Measurements from ENCODE around the gene BMPR1A. TPM values are rescaled to one million over a fixed set of nuclear protein-coding genes. Genes with fewer than 3 reads are reported as not detected.

The BMPR1A gene
- total RNA-seq, 2 experiments from 2014 or later, result 8.0 to 9.8 TPM

DNA sequence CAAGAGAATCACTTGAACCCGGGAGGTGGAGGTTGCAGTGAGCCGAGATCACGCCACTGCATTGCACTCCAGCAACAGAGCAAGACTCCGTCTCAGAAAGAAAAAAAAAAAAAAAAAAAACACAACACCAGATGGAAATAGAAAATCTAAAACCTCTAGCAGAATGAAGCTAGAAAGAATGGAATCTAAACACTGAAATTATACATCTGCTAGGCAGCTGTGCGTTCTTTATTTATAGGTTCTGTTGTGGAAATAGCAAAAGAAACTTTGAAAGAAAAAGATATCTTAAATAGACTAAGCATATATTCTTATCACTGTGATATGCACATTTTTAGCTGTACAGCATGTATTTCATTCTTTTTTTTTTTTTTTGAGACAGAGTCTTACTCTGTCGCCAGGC, 17.1 kb downstream of the BMPR1A start:
- CTCF ChIA-PET, result no interaction called here

DNA sequence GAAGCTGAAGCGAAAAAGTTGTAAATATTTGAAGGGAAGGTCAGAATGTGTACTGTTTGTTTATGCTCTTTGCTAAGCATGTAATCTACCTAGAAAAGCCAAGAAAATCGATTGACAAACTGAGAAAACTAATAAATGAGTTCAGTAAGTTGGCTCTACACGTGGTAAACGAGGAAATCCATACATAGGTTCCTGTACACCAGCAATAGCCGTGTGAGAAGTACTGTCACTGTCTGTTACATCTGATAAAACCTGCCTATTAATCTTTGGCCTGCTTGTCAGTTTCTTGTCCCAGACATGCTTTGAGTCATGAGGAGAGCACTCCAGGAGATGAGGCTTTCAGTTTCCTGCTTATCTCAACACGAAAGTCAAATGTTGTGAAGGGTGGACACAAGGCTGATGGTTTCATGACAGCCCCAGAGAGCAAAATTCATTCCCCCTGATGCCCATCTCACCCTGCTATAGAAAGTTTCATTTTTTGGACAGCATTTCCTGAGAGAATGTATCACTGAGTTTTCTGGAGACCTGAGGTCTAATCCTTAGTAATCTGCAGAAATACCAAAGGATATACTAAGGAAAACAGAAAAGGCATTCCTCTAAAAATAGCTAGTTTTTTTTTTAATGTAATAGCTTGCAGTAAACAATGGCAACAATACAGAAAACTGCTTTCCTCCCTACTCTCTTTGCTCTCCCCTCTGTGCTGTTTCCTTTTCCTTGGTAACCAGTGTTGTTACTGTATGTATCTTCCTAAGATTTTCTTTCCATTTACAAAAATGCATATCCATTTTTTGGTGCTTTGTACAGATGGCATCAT, 18.8 kb downstream of the BMPR1A start:
- H3K9me3 Mint-ChIP-seq (ENCODE audit: insufficient read depth), result no peaks in the 10 kb centered on the region

More for the DNA sequence above, 17.1 kb downstream of the BMPR1A start:
- H3K9me3 Mint-ChIP-seq (ENCODE audit: insufficient read depth), result no peaks in the 10 kb centered on the region
- ATAC-seq, result no peak
- H3K36me3 Mint-ChIP-seq (ENCODE audit: low read depth), result no peaks in the 10 kb centered on the region
- H3K4me3 Mint-ChIP-seq, result no peak overlapping the region
- H3K27ac Mint-ChIP-seq, result no peak overlapping the region
- peaks cover 2% of the 10 kb centered on the region for H3K27me3 Mint-ChIP-seq (ENCODE audit: low read depth)
- POLR2A ChIA-PET, result no interaction called here
- no peak for DNase-seq
- peaks cover 7% of the 10 kb centered on the region for H3K4me1 Mint-ChIP-seq (ENCODE audit: low read depth)

DNA sequence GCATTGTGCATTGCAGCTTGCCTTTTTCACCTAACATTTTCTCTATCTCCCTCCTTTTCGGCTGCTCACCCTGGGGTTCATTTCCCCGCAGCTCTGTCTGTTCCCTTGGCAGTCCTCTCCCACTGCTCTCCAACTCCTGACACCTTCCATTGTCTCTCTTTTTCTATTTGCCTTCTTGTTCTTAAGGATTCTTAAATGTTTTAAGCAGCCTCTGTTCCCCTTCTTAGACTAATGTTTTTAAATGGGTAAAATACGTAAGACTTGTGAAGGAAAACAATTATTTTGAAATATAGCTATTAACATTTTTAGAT, 19.4 kb downstream of the BMPR1A start:
- ATAC-seq (no peak), DNase-seq (no peak)
- CTCF ChIA-PET, result no interaction called here
- H3K4me3 Mint-ChIP-seq, result no peak overlapping the region
- H3K4me1 Mint-ChIP-seq (ENCODE audit: low read depth), result peaks cover 2% of the 10 kb centered on the region
- H3K27me3 Mint-ChIP-seq (ENCODE audit: low read depth), result peaks cover 2% of the 10 kb centered on the region
- POLR2A ChIA-PET, result no interaction called here
- H3K36me3 Mint-ChIP-seq (ENCODE audit: low read depth), result peaks cover 2% of the 10 kb centered on the region
- no peak overlapping the region for H3K27ac Mint-ChIP-seq
- no peaks in the 10 kb centered on the region for H3K9me3 Mint-ChIP-seq (ENCODE audit: insufficient read depth)

More for the DNA sequence above, 18.8 kb downstream of the BMPR1A start:
- CTCF ChIA-PET, result no interaction called here
- peaks cover 2% of the 10 kb centered on the region for H3K36me3 Mint-ChIP-seq (ENCODE audit: low read depth)
- no peak for DNase-seq
- POLR2A ChIA-PET, result no interaction called here
- no peak overlapping the region for H3K4me3 Mint-ChIP-seq
- H3K27me3 Mint-ChIP-seq (ENCODE audit: low read depth), result peaks cover 2% of the 10 kb centered on the region
- peaks cover 5% of the 10 kb centered on the region for H3K4me1 Mint-ChIP-seq (ENCODE audit: low read depth)
- no peak for ATAC-seq
- no peak overlapping the region for H3K27ac Mint-ChIP-seq

DNA sequence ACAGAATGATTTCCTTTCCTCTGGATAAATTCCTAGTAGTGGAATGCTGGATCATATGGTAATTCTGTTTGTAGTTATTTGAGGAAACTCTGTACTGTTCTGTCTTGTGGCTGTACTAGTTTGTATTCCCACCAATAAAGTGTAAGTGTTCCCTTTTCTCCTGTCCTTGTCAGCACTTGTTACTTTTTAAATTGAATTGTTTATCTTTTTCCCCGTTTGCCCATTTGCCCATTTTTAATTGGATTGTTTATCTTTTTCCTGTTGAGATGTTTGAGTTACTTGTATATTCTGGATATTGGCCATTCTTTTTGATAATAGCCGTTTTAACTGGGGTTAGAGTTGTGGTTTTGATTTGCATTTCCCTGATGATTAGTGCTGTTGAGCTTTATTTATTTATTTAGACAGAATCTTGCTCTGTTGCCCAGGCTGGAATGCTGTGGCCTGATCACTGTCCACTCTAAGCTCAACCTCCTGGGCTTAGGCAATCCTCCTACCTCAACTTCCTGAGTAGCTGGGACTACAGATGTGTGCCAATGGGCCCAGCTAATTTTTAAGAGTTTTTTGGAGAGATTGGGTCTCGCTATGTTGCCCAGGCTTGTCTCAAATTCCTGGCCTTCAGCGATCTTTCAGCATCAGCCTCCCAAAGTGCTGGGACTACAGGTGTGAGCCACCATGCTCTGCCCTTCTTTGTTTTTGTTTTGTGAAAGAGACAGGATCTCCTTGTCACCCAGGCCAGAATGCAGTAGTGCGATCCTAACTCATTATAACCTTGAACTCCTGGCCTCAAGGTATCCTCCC, 23.0 kb downstream of the BMPR1A start:
- CTCF ChIA-PET, result no interaction called here
- Mint-ChIP-seq H3K4me3 (no peak overlapping the region), H3K27ac (no peak overlapping the region), H3K27me3 (ENCODE audit: low read depth) (no peaks in the 10 kb centered on the region), H3K36me3 (ENCODE audit: low read depth) (peaks cover 2% of the 10 kb centered on the region), H3K9me3 (ENCODE audit: insufficient read depth) (no peaks in the 10 kb centered on the region), H3K4me1 (ENCODE audit: low read depth) (no peaks in the 10 kb centered on the region)
- POLR2A ChIA-PET, result no interaction called here
- ATAC-seq, result no peak
- no peak for DNase-seq

DNA sequence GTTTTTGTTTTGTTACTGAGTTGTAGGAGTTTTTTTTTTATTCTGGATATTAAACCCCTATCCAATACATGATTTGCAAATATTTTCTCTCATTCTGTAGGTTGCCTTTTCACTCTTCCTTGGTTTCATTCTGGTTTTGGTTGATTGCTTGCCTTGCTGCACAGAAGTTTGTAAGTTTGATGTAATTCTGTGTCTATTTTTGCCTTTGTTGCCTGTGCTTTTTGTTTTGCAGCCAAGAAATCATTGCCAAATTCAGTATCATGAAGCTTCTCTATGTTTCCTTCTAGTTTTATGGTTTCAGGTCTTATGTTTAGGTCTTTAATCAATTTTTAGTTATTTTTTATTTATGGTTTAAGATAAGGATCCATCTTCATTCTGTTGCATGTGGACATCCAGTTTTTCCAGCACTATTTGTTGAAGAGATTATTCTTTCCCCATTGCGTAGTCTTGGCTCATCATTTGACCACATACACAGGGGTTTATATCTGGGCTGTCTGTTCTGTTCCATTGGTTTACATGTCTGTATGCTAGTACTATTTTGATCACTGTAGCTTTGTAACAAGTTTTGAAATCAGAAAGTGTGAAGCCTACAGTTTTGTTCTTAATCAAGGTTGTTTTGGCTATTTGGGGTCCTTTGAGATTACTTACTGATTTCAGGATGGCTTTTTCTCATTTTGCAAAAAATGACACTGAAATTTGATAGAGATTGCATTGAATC, 26.4 kb downstream of the BMPR1A start:
- ChIA-PET CTCF (no interaction called here), POLR2A (no interaction called here)
- peaks cover 6% of the 10 kb centered on the region for H3K36me3 Mint-ChIP-seq (ENCODE audit: low read depth)
- H3K4me1 Mint-ChIP-seq (ENCODE audit: low read depth), result no peaks in the 10 kb centered on the region
- DNase-seq, result no peak
- H3K9me3 Mint-ChIP-seq (ENCODE audit: insufficient read depth), result peaks cover 11% of the 10 kb centered on the region
- ATAC-seq, result no peak
- H3K27me3 Mint-ChIP-seq (ENCODE audit: low read depth), result no peaks in the 10 kb centered on the region
- no peak overlapping the region for H3K27ac Mint-ChIP-seq
- no peak overlapping the region for H3K4me3 Mint-ChIP-seq

DNA sequence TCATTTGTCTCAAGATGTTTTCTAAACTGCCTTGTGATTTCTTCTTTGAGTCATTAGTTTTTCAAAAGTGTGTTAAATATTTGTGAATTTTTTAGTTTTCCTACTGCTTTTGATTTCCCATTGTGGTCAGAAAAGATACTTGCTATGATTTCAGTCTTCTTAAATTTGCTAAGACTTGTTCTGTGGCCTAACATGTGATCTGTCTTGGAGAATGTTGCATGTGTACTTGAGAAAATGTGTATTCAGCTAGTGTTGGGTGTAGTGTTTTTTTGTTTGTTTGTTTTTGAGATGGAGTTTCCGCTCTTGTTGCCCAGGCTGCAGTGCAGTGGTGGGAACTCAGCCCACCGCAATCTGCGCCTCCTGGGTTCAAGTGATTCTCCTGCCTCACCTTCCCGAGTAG, 28.6 kb downstream of the BMPR1A start:
- ChIA-PET CTCF (no interaction called here), POLR2A (no interaction called here)
- no peak overlapping the region for H3K4me3 Mint-ChIP-seq
- ATAC-seq (no peak), DNase-seq (no peak)
- H3K27me3 Mint-ChIP-seq (ENCODE audit: low read depth), result no peaks in the 10 kb centered on the region
- H3K4me1 Mint-ChIP-seq (ENCODE audit: low read depth), result no peaks in the 10 kb centered on the region
- peaks cover 4% of the 10 kb centered on the region for H3K36me3 Mint-ChIP-seq (ENCODE audit: low read depth)
- H3K27ac Mint-ChIP-seq, result no peak overlapping the region
- H3K9me3 Mint-ChIP-seq (ENCODE audit: insufficient read depth), result peaks cover 11% of the 10 kb centered on the region

DNA sequence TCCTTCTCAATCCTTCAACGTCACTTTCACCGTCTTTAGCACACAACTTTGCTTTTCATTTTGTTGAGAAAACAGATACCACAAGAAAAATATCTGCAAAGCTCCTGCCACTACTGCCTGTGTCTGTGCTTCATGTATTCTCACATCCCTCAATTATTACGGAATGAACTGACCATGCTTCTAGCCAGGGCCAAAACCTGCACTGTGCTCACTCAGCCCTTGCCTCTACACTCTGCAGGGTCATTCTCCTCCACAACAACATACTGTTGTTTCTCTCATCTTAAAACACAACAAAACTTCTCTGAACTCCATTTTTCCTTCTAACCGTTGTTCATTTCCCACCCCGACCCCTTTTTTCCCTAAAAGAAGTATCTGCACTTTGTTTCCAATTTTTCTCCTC, 29.5 kb downstream of the BMPR1A start:
- ChIA-PET POLR2A (no interaction called here), CTCF (no interaction called here)
- H3K4me1 Mint-ChIP-seq (ENCODE audit: low read depth), result no peaks in the 10 kb centered on the region
- no peak for ATAC-seq
- no peak for DNase-seq
- H3K4me3 Mint-ChIP-seq, result no peak overlapping the region
- no peak overlapping the region for H3K27ac Mint-ChIP-seq
- no peaks in the 10 kb centered on the region for H3K27me3 Mint-ChIP-seq (ENCODE audit: low read depth)
- peaks cover 11% of the 10 kb centered on the region for H3K9me3 Mint-ChIP-seq (ENCODE audit: insufficient read depth)
- peaks cover 4% of the 10 kb centered on the region for H3K36me3 Mint-ChIP-seq (ENCODE audit: low read depth)

DNA sequence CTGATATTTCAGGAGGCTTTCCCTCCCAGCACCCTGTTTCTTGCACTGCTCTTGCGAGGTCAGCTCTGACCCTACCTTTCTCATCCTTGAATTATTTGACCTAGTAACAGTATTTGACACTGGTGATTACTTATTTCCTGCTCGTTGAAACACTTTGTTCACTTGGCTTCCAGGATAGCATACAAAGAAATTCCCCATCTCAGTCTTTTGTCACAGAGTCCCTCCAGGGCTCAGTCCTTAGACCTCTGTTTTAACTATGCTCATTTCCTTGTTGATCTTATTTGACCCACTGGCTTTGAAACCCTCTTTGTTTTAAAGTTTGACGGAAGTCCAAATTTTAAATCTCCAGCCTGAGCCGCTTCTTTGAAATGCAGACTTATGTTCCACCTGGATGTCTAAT, 29.9 kb downstream of the BMPR1A start:
- Mint-ChIP-seq H3K9me3 (ENCODE audit: insufficient read depth) (peaks cover 11% of the 10 kb centered on the region), H3K4me1 (ENCODE audit: low read depth) (no peaks in the 10 kb centered on the region), H3K36me3 (ENCODE audit: low read depth) (peaks cover 4% of the 10 kb centered on the region), H3K4me3 (no peak overlapping the region), H3K27me3 (ENCODE audit: low read depth) (no peaks in the 10 kb centered on the region), H3K27ac (no peak overlapping the region)
- ChIA-PET POLR2A (no interaction called here), CTCF (no interaction called here)
- DNase-seq, result no peak
- no peak for ATAC-seq

DNA sequence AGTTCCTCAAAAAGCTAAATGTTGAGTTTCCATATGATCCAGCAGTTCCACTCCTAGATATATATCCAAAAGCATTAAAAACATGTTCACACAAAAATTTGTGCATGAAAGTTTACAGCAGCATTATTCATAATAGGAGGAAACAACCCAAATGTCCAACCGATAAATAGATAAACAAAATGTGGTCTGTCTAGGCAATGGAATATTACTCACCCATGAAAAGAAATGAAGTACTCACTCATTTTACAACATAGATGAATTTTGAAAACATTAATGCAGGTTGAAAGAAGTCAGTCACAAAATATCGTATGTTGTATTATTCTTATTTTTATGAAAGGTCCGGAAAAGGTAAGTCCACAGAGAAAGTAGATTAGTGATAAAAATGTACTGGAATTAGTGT, 34.0 kb downstream of the BMPR1A start:
- Mint-ChIP-seq H3K4me1 (ENCODE audit: low read depth) (peaks cover 1% of the 10 kb centered on the region), H3K27me3 (ENCODE audit: low read depth) (no peaks in the 10 kb centered on the region), H3K4me3 (no peak overlapping the region), H3K36me3 (ENCODE audit: low read depth) (peaks cover 4% of the 10 kb centered on the region), H3K27ac (no peak overlapping the region), H3K9me3 (ENCODE audit: insufficient read depth) (peaks cover 11% of the 10 kb centered on the region)
- DNase-seq (no peak), ATAC-seq (no peak)
- ChIA-PET POLR2A (no interaction called here), CTCF (no interaction called here)

DNA sequence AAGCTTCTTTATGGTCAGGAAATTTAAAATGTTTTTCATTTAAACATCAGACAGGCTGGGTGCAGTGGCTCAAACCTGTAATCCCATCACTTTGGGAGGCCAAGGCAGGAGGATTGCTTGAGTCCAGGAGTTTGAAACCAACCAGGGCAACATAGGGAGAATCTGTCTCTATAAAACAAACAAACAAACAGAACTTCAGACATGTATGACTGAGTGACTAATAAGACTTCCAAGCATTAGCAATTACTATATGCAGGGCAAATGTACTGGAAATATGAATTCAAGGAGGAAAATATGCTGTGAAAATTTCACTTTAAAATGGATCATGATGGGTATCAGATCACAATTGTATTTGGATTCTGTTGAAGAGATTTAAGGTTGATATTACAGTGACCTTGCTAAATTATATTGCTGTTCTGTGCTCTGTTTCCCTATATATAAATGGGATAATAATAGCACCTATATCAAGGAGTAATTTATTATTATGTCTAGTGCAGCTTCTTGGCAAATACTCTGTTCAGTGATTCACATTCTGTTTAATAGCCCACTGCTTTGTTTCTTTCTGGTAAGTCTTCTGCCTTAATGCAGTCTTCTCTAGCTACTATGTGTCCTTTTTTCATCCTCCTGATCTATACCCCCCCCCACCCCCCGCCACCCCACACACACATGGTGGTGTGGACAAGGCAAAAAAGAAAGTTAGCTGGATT, 36.2 kb downstream of the BMPR1A start:
- ChIA-PET CTCF (no interaction called here), POLR2A (no interaction called here)
- Mint-ChIP-seq H3K36me3 (ENCODE audit: low read depth) (peaks cover 2% of the 10 kb centered on the region), H3K4me3 (no peak overlapping the region), H3K9me3 (ENCODE audit: insufficient read depth) (peaks cover 3% of the 10 kb centered on the region), H3K4me1 (ENCODE audit: low read depth) (peaks cover 1% of the 10 kb centered on the region), H3K27ac (no peak overlapping the region), H3K27me3 (ENCODE audit: low read depth) (no peaks in the 10 kb centered on the region)
- no peak for ATAC-seq
- no peak for DNase-seq

DNA sequence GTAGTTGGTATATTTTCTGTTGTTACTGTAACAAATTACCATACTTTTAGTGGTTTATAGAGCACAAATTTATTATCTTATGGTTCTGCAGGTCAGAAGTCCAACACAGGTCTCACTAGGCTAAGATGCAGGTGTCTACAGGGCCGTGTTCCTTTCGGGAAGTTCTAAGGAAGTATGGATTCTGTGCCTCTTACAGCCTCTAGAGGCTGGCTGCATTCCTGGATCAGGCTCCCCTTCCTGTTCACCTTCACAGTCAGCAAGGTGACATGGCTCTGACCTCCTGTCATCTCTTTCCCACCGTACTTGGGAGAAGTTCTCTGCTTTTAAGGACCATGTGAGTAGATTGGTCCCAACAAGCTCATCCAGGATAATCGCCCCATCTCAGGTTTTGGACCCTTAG, 37.3 kb downstream of the BMPR1A start:
- H3K27ac Mint-ChIP-seq, result no peak overlapping the region
- no peak for ATAC-seq
- no peaks in the 10 kb centered on the region for H3K9me3 Mint-ChIP-seq (ENCODE audit: insufficient read depth)

DNA sequence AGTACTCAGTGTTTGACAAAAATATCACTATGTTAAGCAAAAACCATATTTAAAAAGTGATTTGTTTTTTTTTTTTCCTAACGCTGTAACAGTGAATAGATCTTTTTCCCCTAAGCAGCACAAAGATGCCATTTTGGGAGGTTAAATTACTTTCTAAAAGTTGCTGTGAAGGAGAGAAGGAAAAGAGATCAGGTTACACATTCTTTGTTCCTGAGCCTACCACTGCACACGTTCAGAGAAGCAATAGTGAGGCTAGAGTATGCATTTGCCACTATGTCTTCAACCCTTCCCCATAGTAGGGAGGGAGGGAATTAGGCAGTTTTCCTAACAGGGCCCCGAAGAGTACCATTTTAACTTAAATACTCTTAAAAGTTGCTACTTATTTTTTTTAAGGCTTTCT, 38.9 kb downstream of the BMPR1A start:
- Mint-ChIP-seq H3K36me3 (ENCODE audit: low read depth) (no peaks in the 10 kb centered on the region), H3K4me1 (ENCODE audit: low read depth) (peaks cover 11% of the 10 kb centered on the region), H3K4me3 (no peak overlapping the region), H3K27ac (no peak overlapping the region), H3K9me3 (ENCODE audit: insufficient read depth) (no peaks in the 10 kb centered on the region), H3K27me3 (ENCODE audit: low read depth) (no peaks in the 10 kb centered on the region)
- ATAC-seq, result no peak
- ChIA-PET POLR2A (no interaction called here), CTCF (no interaction called here)
- no peak for DNase-seq

More for the DNA sequence above, 37.3 kb downstream of the BMPR1A start:
- H3K4me3 Mint-ChIP-seq, result no peak overlapping the region
- no peaks in the 10 kb centered on the region for H3K27me3 Mint-ChIP-seq (ENCODE audit: low read depth)
- H3K36me3 Mint-ChIP-seq (ENCODE audit: low read depth), result no peaks in the 10 kb centered on the region
- CTCF ChIA-PET, result no interaction called here
- no peak for DNase-seq
- peaks cover 5% of the 10 kb centered on the region for H3K4me1 Mint-ChIP-seq (ENCODE audit: low read depth)
- POLR2A ChIA-PET, result no interaction called here
